ENCODE results near the gene PHACTR1.

DNA sequence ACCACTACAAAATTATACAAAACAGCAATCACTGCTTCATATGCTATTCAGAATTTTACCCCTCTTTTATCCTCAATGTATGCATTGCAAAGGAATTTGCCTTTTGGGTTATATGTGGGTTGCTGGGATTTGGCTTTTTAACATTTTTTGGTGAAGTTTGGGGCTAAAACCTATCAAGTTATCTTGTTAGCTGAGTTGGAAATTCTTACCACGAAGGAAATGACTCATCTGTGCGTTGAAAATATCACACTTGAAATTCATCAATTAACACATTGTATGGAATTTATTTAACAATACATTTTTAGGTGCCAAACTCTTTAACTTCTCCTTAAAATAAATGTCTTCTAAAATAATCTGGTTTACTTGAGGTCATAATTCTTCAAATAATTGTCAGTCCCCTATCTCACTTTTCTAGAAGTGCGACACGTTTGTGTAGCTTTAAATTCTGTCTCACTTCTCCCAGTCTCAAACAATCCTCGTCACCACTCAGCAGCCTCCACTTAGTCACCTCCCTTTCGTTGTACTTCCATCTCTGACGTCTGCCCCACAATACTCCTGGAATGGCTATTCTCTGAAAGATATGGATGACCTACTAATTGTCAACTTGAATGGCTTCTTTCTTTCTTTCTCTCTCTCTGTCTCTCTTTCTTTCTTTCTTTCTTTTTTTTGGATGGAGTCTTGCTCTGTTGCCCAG is 88.5 kb downstream of the PHACTR1 start:
- TF ChIP-seq, protein P1, sequence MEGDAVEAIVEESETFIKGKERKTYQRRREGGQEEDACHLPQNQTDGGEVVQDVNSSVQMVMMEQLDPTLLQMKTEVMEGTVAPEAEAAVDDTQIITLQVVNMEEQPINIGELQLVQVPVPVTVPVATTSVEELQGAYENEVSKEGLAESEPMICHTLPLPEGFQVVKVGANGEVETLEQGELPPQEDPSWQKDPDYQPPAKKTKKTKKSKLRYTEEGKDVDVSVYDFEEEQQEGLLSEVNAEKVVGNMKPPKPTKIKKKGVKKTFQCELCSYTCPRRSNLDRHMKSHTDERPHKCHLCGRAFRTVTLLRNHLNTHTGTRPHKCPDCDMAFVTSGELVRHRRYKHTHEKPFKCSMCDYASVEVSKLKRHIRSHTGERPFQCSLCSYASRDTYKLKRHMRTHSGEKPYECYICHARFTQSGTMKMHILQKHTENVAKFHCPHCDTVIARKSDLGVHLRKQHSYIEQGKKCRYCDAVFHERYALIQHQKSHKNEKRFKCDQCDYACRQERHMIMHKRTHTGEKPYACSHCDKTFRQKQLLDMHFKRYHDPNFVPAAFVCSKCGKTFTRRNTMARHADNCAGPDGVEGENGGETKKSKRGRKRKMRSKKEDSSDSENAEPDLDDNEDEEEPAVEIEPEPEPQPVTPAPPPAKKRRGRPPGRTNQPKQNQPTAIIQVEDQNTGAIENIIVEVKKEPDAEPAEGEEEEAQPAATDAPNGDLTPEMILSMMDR (IDR thresholded peaks at IDR 0.05; ENCODE audit: insufficient read depth, low read depth, low read length) = no peak
- TF ChIP-seq EZH2 (IDR thresholded peaks at IDR 0.05; ENCODE audit: insufficient read depth, low read length) = no peak

Measured in astrocyte (in vitro differentiated cells and primary cell).